Liver (tissue), 3 donors: ENCODE measurements around the gene GALNT17.

ENCODE experiments used
- CTCF ChIP-seq: fragments of 150-350 bp; IDR thresholded peaks from 2 replicates; pipeline ENCODE4 v1.5.1; 2017; ENCODE audit warnings: improper control_type of control experiment, low read depth, low read length; ENCODE audit not compliant: missing input control
- JUND ChIP-seq, 2 donors: IDR thresholded peaks; 2 replicates each; pipeline ENCODE4 v1.6.1; 2016; ENCODE audit warnings: antibody characterized with exemption in 2 of 2
- YY1 ChIP-seq: IDR thresholded peaks from 2 replicates; pipeline ENCODE4 v1.6.1; 2016; ENCODE audit warnings: antibody characterized with exemption, mild to moderate bottlenecking
- donor health status: healthy.
- donor health status: healthy.

GRCh38 chr7:71706597-71706975, 574.6 kb downstream of the GALNT17 start:
- TF ChIP-seq CTCF (no peak), JUND (IDR thresholded peaks at IDR 0.05) (no peak), YY1 (no peak)
